K562 treated with DMSO at 1 percent for 12 hours (cell line): Measurements from ENCODE around the gene LRTM1. TPM values are rescaled to one million over a fixed set of nuclear protein-coding genes. Genes with fewer than 3 reads are reported as not detected.

Experiments
- total RNA-seq: library from RNA; unstranded; fragments of 300-600 nt; gene quantifications from 2 replicates; pipeline ENCODE4 v1.2.3, GENCODE V29; 2022; ENCODE audit not compliant: insufficient read depth

The LRTM1 gene
- total RNA-seq, result not detected in 2 replicates

DNA sequence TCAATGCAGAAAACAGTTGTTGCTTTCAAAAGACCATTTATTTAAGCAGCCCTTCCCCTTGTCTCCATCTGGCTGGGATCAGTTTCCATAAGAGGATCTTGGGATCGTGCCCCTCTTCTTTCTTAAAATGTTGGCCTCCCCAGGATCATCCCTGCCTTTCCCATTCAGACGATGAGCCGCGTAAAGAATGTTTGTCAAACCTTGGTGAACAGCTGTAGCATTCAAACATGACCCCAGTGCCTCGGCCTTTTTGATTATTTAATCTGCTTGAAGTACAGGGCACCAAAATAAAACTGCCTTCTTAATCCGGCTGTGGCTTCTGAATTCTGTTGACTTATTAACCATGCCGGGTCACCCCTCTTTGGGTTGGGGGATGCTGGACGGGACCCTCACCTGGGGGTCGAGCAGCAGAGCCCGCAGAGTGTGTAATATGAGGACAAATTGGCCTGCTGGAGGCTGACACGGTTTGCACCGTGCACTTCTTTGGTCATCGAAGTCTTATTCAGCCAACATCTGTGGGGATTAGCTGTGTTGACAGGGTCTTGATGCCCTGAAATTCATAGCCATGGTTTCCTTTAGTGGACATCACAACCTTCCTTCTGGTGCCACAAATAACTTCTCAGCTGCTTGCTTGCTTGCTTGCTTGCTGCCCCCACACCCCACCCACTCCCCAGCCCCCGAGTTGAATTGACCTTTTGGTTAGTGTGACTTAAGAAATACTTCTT, at the start of gene LRTM1:
Gene LRTM1 (minus strand): TSS at position 14 of the 725 bp plus-strand sequence. CDS start 148 bp downstream, outside the sequence.

